Measurements from ENCODE around the gene IRF4.

GRCh38 chr6:352896-353470 lies 38.6 kb upstream of the IRF4 start:
- TF ChIP-seq CTCF (conservative IDR thresholded peaks at IDR 0.05; ENCODE audit: low read depth, low read length) (no peak), EZH2 (IDR thresholded peaks at IDR 0.05; ENCODE audit: low read length, unreplicated experiment) (no peak)
